ENCODE measurements around the gene RNASE9. TPM values are rescaled to one million over a fixed set of nuclear protein-coding genes. Genes with fewer than 3 reads are reported as not detected.
A peak's percentile ranks its signal among the peaks of the same experiment; 100 is the strongest.

RNASE9 gene
- total and polyA plus RNA-seq, 4 donors: not detected

GRCh38 chr14:20539906-20540305 lies 20.9 kb downstream of the RNASE9 start (continued):
- TF ChIP-seq ZBTB33 (IDR thresholded peaks at IDR 0.05): no peak
- no peak for TF ChIP-seq TAF1 (conservative IDR thresholded peaks at IDR 0.05)
- TF ChIP-seq FOXA2 (IDR thresholded peaks at IDR 0.05): no peak
- TF ChIP-seq GABPA (IDR thresholded peaks at IDR 0.05 in 1 of 2, conservative IDR thresholded peaks at IDR 0.05 in 1 of 2): no peak
- no peak for TF ChIP-seq HNF4G (IDR thresholded peaks at IDR 0.05)

- H3K4me3 ChIP-seq (ENCODE audit: low read depth in 1 of 3, low read length in 3 of 3): no peak overlapping the region
- WGBS: 16% methylated on average over 8 of the region's 8 CpGs
These were observed 29.9 kb downstream of the RNASE9 start for GRCh38 chr14:20530771-20531571.

GRCh38 chr14:20529806-20530205 lies 31.0 kb downstream of the RNASE9 start:
- Histone ChIP-seq H3K4me1 (ENCODE audit: control insufficient read depth in 4 of 4, insufficient read depth in 4 of 4, low read length in 3 of 4) (peaks cover 0 to 3% (median 3%) of the 10 kb centered on the region in 4 donors), H3K9ac (ENCODE audit: low read depth in 1 of 2, low read length in 2 of 2) (no peak overlapping the region), H3K36me3 (ENCODE audit: control insufficient read depth in 4 of 4, insufficient read depth in 3 of 4, low read depth in 1 of 4, low read length in 3 of 4) (no peaks in the 10 kb centered on the region), H3K27ac (ENCODE audit: low read depth in 1 of 2, low read length in 2 of 2) (no peak overlapping the region), H3K4me3 (ENCODE audit: low read depth in 1 of 3, low read length in 3 of 3) (no peak overlapping the region), H3K9me3 (ENCODE audit: control insufficient read depth in 4 of 4, low read length in 3 of 4) (no peaks in the 10 kb centered on the region), H3K27me3 (ENCODE audit: control insufficient read depth in 4 of 4, insufficient read depth in 4 of 4, low read length in 3 of 4) (no peaks in the 10 kb centered on the region)
- WGBS: 79% methylated on average over 3 of the region's 3 CpGs
- no peak for DNase-seq (ENCODE audit: low spot score)
- TF ChIP-seq, protein P1, sequence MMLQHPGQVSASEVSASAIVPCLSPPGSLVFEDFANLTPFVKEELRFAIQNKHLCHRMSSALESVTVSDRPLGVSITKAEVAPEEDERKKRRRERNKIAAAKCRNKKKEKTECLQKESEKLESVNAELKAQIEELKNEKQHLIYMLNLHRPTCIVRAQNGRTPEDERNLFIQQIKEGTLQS (IDR thresholded peaks at IDR 0.05): no peak
- TF ChIP-seq ZBTB33 (IDR thresholded peaks at IDR 0.05) (no peak), FOXA1 (IDR thresholded peaks at IDR 0.05) (no peak), GABPA (IDR thresholded peaks at IDR 0.05 in 1 of 2, conservative IDR thresholded peaks at IDR 0.05 in 1 of 2) (no peak), TAF1 (conservative IDR thresholded peaks at IDR 0.05) (no peak), JUND (IDR thresholded peaks at IDR 0.05) (no peak), FOXA2 (IDR thresholded peaks at IDR 0.05) (no peak), CTCF (IDR thresholded peaks at IDR 0.05; ENCODE audit: low read depth, low read length, missing input control) (no peak), HNF4A (conservative IDR thresholded peaks at IDR 0.05) (no peak)
- TF ChIP-seq, protein P2, sequence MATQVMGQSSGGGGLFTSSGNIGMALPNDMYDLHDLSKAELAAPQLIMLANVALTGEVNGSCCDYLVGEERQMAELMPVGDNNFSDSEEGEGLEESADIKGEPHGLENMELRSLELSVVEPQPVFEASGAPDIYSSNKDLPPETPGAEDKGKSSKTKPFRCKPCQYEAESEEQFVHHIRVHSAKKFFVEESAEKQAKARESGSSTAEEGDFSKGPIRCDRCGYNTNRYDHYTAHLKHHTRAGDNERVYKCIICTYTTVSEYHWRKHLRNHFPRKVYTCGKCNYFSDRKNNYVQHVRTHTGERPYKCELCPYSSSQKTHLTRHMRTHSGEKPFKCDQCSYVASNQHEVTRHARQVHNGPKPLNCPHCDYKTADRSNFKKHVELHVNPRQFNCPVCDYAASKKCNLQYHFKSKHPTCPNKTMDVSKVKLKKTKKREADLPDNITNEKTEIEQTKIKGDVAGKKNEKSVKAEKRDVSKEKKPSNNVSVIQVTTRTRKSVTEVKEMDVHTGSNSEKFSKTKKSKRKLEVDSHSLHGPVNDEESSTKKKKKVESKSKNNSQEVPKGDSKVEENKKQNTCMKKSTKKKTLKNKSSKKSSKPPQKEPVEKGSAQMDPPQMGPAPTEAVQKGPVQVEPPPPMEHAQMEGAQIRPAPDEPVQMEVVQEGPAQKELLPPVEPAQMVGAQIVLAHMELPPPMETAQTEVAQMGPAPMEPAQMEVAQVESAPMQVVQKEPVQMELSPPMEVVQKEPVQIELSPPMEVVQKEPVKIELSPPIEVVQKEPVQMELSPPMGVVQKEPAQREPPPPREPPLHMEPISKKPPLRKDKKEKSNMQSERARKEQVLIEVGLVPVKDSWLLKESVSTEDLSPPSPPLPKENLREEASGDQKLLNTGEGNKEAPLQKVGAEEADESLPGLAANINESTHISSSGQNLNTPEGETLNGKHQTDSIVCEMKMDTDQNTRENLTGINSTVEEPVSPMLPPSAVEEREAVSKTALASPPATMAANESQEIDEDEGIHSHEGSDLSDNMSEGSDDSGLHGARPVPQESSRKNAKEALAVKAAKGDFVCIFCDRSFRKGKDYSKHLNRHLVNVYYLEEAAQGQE (IDR thresholded peaks at IDR 0.05): no peak

More at GRCh38 chr14:20530771-20531571, 29.9 kb downstream of the RNASE9 start:
- TF ChIP-seq CTCF (IDR thresholded peaks at IDR 0.05; ENCODE audit: low read depth, low read length, missing input control): peak; percentile 56
- TF ChIP-seq NR2F2 (IDR thresholded peaks at IDR 0.05): no peak
- TF ChIP-seq RAD21 (IDR thresholded peaks at IDR 0.05): peak; percentile 63 to 81
- Histone ChIP-seq H3K36me3 (ENCODE audit: control insufficient read depth in 4 of 4, insufficient read depth in 3 of 4, low read depth in 1 of 4, low read length in 3 of 4) (no peaks in the 10 kb centered on the region), H3K27ac (ENCODE audit: low read depth in 1 of 2, low read length in 2 of 2) (no peak overlapping the region), H3K9me3 (ENCODE audit: control insufficient read depth in 4 of 4, low read length in 3 of 4) (no peaks in the 10 kb centered on the region), H3K4me1 (ENCODE audit: control insufficient read depth in 4 of 4, insufficient read depth in 4 of 4, low read length in 3 of 4) (peaks cover 0 to 3% (median 3%) of the 10 kb centered on the region in 4 donors), H3K27me3 (ENCODE audit: control insufficient read depth in 4 of 4, insufficient read depth in 4 of 4, low read length in 3 of 4) (no peaks in the 10 kb centered on the region), H3K9ac (ENCODE audit: low read depth in 1 of 2, low read length in 2 of 2) (no peak overlapping the region)
- DNase-seq (ENCODE audit: low spot score): peak; percentile 46
